ENCODE results near the gene SLC66A1.

The SLC66A1 gene

GRCh38 chr1:19330449-19331135, 18.5 kb downstream of the SLC66A1 start:
- TF ChIP-seq, protein P1, sequence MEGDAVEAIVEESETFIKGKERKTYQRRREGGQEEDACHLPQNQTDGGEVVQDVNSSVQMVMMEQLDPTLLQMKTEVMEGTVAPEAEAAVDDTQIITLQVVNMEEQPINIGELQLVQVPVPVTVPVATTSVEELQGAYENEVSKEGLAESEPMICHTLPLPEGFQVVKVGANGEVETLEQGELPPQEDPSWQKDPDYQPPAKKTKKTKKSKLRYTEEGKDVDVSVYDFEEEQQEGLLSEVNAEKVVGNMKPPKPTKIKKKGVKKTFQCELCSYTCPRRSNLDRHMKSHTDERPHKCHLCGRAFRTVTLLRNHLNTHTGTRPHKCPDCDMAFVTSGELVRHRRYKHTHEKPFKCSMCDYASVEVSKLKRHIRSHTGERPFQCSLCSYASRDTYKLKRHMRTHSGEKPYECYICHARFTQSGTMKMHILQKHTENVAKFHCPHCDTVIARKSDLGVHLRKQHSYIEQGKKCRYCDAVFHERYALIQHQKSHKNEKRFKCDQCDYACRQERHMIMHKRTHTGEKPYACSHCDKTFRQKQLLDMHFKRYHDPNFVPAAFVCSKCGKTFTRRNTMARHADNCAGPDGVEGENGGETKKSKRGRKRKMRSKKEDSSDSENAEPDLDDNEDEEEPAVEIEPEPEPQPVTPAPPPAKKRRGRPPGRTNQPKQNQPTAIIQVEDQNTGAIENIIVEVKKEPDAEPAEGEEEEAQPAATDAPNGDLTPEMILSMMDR (IDR thresholded peaks at IDR 0.05; ENCODE audit: unreplicated experiment in 3 of 3), result no peak
- no peak overlapping the region for H3K27ac Mint-ChIP-seq
- H3K4me1 Mint-ChIP-seq, result no peaks in the 10 kb centered on the region
- no peaks in the 10 kb centered on the region for H3K9me3 Mint-ChIP-seq
- no peak overlapping the region for H3K4me3 Mint-ChIP-seq
- H3K27me3 Mint-ChIP-seq (ENCODE audit: low read depth), result no peaks in the 10 kb centered on the region
- peaks cover 12% of the 10 kb centered on the region for H3K36me3 Mint-ChIP-seq (ENCODE audit: low read depth)

DNA sequence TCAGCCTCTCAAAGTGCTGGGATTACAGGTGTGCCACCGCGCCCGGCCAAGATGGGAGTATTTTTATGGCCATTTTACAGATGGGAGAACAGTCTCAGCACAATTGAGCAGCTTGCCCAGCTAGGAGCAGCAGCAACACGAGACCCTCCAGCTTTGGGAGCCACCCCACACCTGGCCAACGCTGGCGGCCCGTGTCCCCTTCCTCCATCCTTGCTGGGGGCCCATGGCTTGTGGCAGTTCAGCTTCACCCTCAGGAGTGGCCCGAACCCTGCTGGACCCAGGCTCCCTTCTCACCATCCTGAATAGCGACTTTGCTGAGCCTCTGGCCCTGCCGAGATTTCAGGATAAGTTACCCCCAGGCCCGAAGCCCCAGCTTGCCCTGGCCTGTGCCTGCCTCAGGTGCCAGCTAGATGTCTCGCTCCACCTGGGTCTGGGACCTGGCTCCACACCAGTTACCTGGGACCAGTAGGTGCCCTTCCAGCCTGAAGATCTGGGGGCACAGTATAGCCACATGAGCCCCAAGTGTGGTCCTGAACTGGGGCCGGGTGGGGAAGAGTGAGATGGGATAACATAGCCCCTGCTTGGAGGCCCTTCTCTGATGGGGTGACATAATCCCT, 19.2 kb downstream of the SLC66A1 start:
- no peak overlapping the region for H3K4me3 Mint-ChIP-seq
- H3K27me3 Mint-ChIP-seq (ENCODE audit: low read depth), result no peaks in the 10 kb centered on the region
- no peaks in the 10 kb centered on the region for H3K4me1 Mint-ChIP-seq
- peaks cover 12% of the 10 kb centered on the region for H3K36me3 Mint-ChIP-seq (ENCODE audit: low read depth)
- TF ChIP-seq, protein P1 (IDR thresholded peaks at IDR 0.05; ENCODE audit: unreplicated experiment in 3 of 3), result no peak
- H3K9me3 Mint-ChIP-seq, result no peaks in the 10 kb centered on the region
- no peak overlapping the region for H3K27ac Mint-ChIP-seq

DNA sequence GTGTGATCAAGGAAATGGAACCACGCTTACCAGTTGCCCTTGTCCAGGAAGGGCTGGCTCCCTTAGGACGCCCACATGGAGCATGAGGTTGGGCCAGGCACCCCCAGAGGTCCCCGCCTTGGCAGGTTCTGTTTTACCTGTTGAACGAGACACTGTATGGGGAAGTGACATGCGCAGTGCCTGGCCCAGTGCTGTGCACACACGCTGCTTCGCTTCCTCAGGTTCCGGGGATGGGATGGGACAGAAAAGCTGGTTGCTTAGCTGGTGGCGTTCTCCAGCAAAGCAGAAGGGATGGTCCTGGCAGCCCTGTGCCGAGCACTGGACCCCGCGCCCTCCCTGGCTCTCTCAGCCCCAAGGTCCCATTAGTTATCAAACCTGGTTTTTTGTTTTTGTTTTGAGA, 20.7 kb downstream of the SLC66A1 start:
- H3K36me3 Mint-ChIP-seq (ENCODE audit: low read depth), result peaks cover 7% of the 10 kb centered on the region
- TF ChIP-seq, protein P1 (IDR thresholded peaks at IDR 0.05; ENCODE audit: unreplicated experiment in 3 of 3), result no peak

DNA sequence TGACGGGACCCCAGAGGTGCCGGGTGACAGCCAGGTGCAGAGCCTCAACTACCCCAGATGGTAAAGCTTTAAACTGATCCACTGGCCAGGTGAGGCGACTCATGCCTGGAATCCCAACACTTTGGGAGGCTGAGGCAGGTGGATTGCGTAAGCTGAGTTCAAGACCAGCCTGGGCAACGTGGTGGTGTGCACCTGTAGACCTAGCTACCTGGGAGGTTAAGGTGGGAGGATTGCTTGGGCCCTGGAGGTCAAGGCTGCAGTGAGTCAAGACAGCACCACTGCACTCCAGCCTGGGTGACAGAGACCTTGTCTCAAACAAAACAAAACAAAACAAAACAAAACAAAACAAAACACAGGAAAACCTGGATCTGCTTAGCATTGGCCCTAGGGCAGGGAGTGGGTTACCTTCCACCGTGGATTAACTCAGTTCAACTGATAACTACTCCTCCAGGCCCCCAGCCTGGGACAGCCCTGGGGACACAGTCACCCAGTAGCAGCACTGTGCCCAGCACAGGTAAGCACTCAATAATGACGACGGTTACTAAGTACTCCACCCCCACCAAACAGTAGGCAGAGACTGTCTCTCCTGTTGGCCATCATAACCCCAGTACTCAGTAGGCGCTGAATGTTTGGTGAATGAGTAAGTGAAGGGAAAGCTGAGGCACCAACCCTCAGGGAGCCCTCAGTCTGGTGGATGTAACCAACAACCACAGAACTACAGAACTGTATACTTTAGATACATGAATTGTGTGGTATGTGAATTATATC, 21.6 kb downstream of the SLC66A1 start:
- Mint-ChIP-seq H3K27ac (no peak overlapping the region), H3K4me3 (no peak overlapping the region), H3K36me3 (ENCODE audit: low read depth) (peaks cover 4% of the 10 kb centered on the region), H3K27me3 (ENCODE audit: low read depth) (no peaks in the 10 kb centered on the region), H3K4me1 (no peaks in the 10 kb centered on the region), H3K9me3 (no peaks in the 10 kb centered on the region)
- TF ChIP-seq, protein P1 (IDR thresholded peaks at IDR 0.05; ENCODE audit: unreplicated experiment in 3 of 3), result no peak

More for the DNA sequence above, 20.7 kb downstream of the SLC66A1 start:
- Mint-ChIP-seq H3K27me3 (ENCODE audit: low read depth) (no peaks in the 10 kb centered on the region), H3K27ac (no peak overlapping the region), H3K4me1 (no peaks in the 10 kb centered on the region), H3K4me3 (no peak overlapping the region), H3K9me3 (no peaks in the 10 kb centered on the region)

DNA sequence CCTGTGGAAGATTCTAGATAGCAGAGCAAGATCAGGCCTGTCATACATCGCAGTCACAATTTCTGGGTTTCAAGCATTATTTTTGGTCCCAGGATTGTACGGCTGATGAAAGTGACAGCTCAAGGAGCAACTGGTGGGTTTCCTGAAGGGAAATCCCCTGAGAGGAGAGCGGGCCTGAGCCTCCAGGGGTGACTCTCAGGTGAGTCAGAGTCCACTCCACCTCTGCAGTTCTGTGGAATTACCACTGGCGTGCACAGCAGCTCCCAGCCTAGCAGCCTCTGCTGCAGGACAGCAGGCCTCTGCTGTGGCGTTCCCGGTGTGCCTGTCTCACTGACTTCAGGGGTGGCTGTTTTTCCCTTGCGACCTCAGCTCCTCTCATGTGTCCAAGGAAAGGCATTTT, 24.4 kb downstream of the SLC66A1 start:
- Mint-ChIP-seq H3K27me3 (ENCODE audit: low read depth) (no peaks in the 10 kb centered on the region), H3K27ac (no peak overlapping the region), H3K4me1 (peaks cover 6% of the 10 kb centered on the region), H3K9me3 (no peaks in the 10 kb centered on the region), H3K4me3 (no peak overlapping the region), H3K36me3 (ENCODE audit: low read depth) (peaks cover 11% of the 10 kb centered on the region)
- TF ChIP-seq, protein P1 (IDR thresholded peaks at IDR 0.05; ENCODE audit: unreplicated experiment in 3 of 3), result no peak
